Trophoblast cell (in vitro differentiated cells and primary cell): Measurements from ENCODE around the gene MTMR1.
A peak's percentile ranks its signal among the peaks of the same experiment; 100 is the strongest.

Source experiments
- DNase-seq, 2 donors: peaks; one replicate each; pipeline ENCODE4 v3.0.0-alpha.2; 2016
- H2AFZ ChIP-seq: 2 replicates; pipeline ENCODE4 v1.6.1; 2013; ENCODE audit warnings: low read length, moderate library complexity, mild to moderate bottlenecking; ENCODE audit not compliant: insufficient read depth, poor library complexity
- H2AK5ac ChIP-seq: 2 replicates; pipeline ENCODE4 v1.6.1; 2013; ENCODE audit warnings: mild to moderate bottlenecking, low read length
- H2BK120ac ChIP-seq: 2 replicates; pipeline ENCODE4 v1.6.1; 2013; ENCODE audit warnings: low read length, mild to moderate bottlenecking, moderate library complexity; ENCODE audit not compliant: insufficient read depth, poor library complexity
- H2BK12ac ChIP-seq: 2 replicates; pipeline ENCODE4 v1.6.1; 2013; ENCODE audit warnings: mild to moderate bottlenecking, low read length, moderate library complexity
- H2BK5ac ChIP-seq: 2 replicates; pipeline ENCODE4 v1.6.1; 2013; ENCODE audit warnings: low read length, low read depth, moderate library complexity, mild to moderate bottlenecking; ENCODE audit not compliant: poor library complexity
- H3K14ac ChIP-seq: 2 replicates; pipeline ENCODE4 v1.6.1; 2013; ENCODE audit warnings: mild to moderate bottlenecking, low read length
- H3K18ac ChIP-seq: 2 replicates; pipeline ENCODE4 v1.6.1; 2013; ENCODE audit warnings: mild to moderate bottlenecking, low read length
- H3K23ac ChIP-seq: 2 replicates; pipeline ENCODE4 v1.6.1; 2013; ENCODE audit warnings: low read length
- H3K27ac ChIP-seq: 2 replicates; pipeline ENCODE4 v1.5.1; 2013; ENCODE audit warnings: low read depth, mild to moderate bottlenecking, inconsistent platforms, low read length, moderate library complexity
- H3K27me3 ChIP-seq: 2 replicates; pipeline ENCODE4 v1.6.1; 2013; ENCODE audit warnings: inconsistent platforms, mild to moderate bottlenecking, low read length, moderate library complexity; ENCODE audit not compliant: insufficient read depth
- H3K36me3 ChIP-seq, 2 experiments: 1 replicate in 1 of 2; 2 replicates in 1 of 2; pipeline ENCODE4 v1.6.1; 2013; ENCODE audit warnings: low read length in 2 of 2, mild to moderate bottlenecking in 2 of 2, moderate library complexity in 1 of 2; ENCODE audit not compliant: insufficient read depth in 2 of 2, control insufficient read depth in 1 of 2
- H3K4ac ChIP-seq: 2 replicates; pipeline ENCODE4 v1.6.1; 2013; ENCODE audit warnings: low read depth, mild to moderate bottlenecking, low read length, moderate library complexity
- H3K4me1 ChIP-seq, 2 experiments: 1 replicate in 1 of 2; 2 replicates in 1 of 2; pipeline ENCODE4 v1.6.1; 2013; ENCODE audit warnings: low read length in 2 of 2, mild to moderate bottlenecking in 2 of 2, moderate library complexity in 1 of 2; ENCODE audit not compliant: insufficient read depth in 2 of 2, control insufficient read depth in 1 of 2
- H3K4me2 ChIP-seq: 2 replicates; pipeline ENCODE4 v1.6.1; 2013; ENCODE audit warnings: inconsistent platforms, mild to moderate bottlenecking, low read length, moderate library complexity
- H3K4me3 ChIP-seq: 2 replicates; pipeline ENCODE4 v1.5.1; 2013; ENCODE audit warnings: mild to moderate bottlenecking, low read depth, low read length, inconsistent platforms
- H3K79me1 ChIP-seq: one replicate; pipeline ENCODE4 v1.6.1; 2013; ENCODE audit warnings: low read length
- H3K79me2 ChIP-seq: 2 replicates; pipeline ENCODE4 v1.6.1; 2013; ENCODE audit warnings: low read length, mild to moderate bottlenecking; ENCODE audit not compliant: control insufficient read depth, insufficient read depth, poor library complexity
- H3K9ac ChIP-seq: 2 replicates; pipeline ENCODE4 v1.6.1; 2013; ENCODE audit warnings: mild to moderate bottlenecking, low read length
- H3K9me3 ChIP-seq: 2 replicates; pipeline ENCODE4 v1.6.1; 2013; ENCODE audit warnings: low read depth, mild to moderate bottlenecking, control low read depth, inconsistent platforms, low read length; ENCODE audit not compliant: insufficient read depth
- H4K12ac ChIP-seq: 2 replicates; pipeline ENCODE4 v1.6.1; 2013; ENCODE audit warnings: low read depth, mild to moderate bottlenecking, low read length, moderate library complexity
- H4K8ac ChIP-seq: 2 replicates; pipeline ENCODE4 v1.6.1; 2013; ENCODE audit warnings: low read depth, mild to moderate bottlenecking, low read length, moderate library complexity
- H4K91ac ChIP-seq: one replicate; pipeline ENCODE4 v1.6.1; 2013; ENCODE audit warnings: low read depth, mild to moderate bottlenecking, low read length, moderate library complexity
- WGBS: extraction: QIAGEN DNeasy Blood & Tissue Kit; methylation state at CpG from one replicate; pipeline ENCODE4 v1.1.7; 2013; ENCODE audit warnings: missing lambda C conversion rate; ENCODE audit not compliant: insufficient read length, insufficient coverage; ENCODE audit errors: extremely low coverage; 5-methylcytosine and 5-hydroxymethylcytosine counted together

Gene MTMR1

GRCh38 chrX:150769408-150769807 lies 76.2 kb downstream of the MTMR1 start:
- Histone ChIP-seq H2AFZ (no peak overlapping the region), H2AK5ac (no peak overlapping the region), H4K12ac (no peak overlapping the region), H3K79me2 (no peaks in the 10 kb centered on the region), H3K4me2 (no peak overlapping the region), H3K23ac (no peak overlapping the region), H3K14ac (no peak overlapping the region), H2BK5ac (no peak overlapping the region), H3K79me1 (no peaks in the 10 kb centered on the region), H3K18ac (no peak overlapping the region), H3K27ac (no peak overlapping the region), H3K27me3 (no peaks in the 10 kb centered on the region), H2BK120ac (no peak overlapping the region), H3K4me3 (no peak overlapping the region), H3K4ac (no peak overlapping the region), H4K91ac (no peak overlapping the region), H3K9ac (no peak overlapping the region), H3K36me3 (peaks cover 0 to 8% of the 10 kb centered on the region in 2 experiments), H2BK12ac (no peak overlapping the region), H4K8ac (no peak overlapping the region), H3K4me1 (peaks cover 0 to 8% of the 10 kb centered on the region in 2 experiments), H3K9me3 (no peaks in the 10 kb centered on the region)
- WGBS = no CpG with 5 or more reads among the region's 13 CpGs
- DNase-seq = no peak

DNA sequence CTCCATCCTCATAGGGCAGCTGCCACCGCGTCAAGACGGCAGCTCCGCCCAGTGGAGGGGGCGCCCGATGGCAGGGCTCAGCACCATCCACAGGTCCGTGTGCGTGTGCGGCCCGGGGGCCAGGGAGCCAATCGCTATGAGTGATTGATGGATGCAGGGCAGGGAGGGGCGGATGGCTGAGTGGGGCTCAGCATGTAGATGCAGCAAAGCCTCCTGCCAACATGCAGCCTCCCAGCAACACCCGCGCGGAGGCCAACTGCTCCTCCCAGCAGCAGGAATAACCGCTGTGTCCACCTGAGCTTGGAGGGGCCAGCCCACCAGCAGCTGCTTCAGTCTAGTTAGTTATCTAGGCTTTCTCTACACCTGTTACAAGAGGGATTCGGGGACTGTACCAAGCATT lies 77.4 kb downstream of the MTMR1 start:
- H3K9me3 ChIP-seq = no peaks in the 10 kb centered on the region
- no peaks in the 10 kb centered on the region for H3K27me3 ChIP-seq
- H3K4ac ChIP-seq = no peak overlapping the region
- no peak overlapping the region for H3K14ac ChIP-seq
- no peak overlapping the region for H4K91ac ChIP-seq
- H3K18ac ChIP-seq = no peak overlapping the region
- H2BK12ac ChIP-seq = no peak overlapping the region
- H4K8ac ChIP-seq = no peak overlapping the region
- no peaks in the 10 kb centered on the region for H3K79me2 ChIP-seq
- no peak overlapping the region for H2BK5ac ChIP-seq
- WGBS = no CpG with 5 or more reads among the region's 17 CpGs
- H3K4me1 ChIP-seq = peaks cover 0 to 8% of the 10 kb centered on the region in 2 experiments
- no peak overlapping the region for H2AFZ ChIP-seq
- no peak for DNase-seq
- no peaks in the 10 kb centered on the region for H3K79me1 ChIP-seq
- H3K27ac ChIP-seq = no peak overlapping the region
- no peak overlapping the region for H3K4me3 ChIP-seq
- H3K23ac ChIP-seq = no peak overlapping the region
- no peak overlapping the region for H4K12ac ChIP-seq
- H3K9ac ChIP-seq = no peak overlapping the region
- peaks cover 0 to 7% of the 10 kb centered on the region in 2 experiments for H3K36me3 ChIP-seq
- H3K4me2 ChIP-seq = no peak overlapping the region
- H2AK5ac ChIP-seq = no peak overlapping the region
- no peak overlapping the region for H2BK120ac ChIP-seq

DNA sequence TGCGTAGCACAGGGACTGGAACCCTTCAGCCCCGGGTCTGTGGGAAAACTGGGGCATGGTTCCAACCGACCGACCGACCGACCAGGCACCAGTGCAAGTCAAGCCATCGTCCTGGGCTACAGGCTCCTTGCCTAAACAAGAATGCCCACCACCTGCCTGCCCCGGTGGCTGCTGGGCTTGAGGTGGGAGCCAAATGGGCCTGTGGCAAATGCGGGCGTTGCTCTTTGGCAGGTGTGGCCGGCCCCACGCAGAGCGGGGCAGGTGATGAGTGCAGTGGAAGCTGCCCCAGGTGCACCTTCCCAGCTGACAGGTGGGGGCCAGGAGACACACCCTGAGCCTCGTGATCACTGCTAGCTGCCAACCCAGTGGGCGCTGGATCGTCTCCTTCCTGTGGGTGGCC lies 77.9 kb downstream of the MTMR1 start:
- Histone ChIP-seq H3K18ac (no peak overlapping the region), H2AFZ (no peak overlapping the region), H2BK12ac (no peak overlapping the region), H3K27me3 (no peaks in the 10 kb centered on the region), H3K36me3 (peaks cover 1 to 7% of the 10 kb centered on the region in 2 experiments), H3K79me1 (no peaks in the 10 kb centered on the region), H4K91ac (no peak overlapping the region), H3K14ac (no peak overlapping the region), H3K4me3 (no peak overlapping the region), H3K9me3 (no peaks in the 10 kb centered on the region), H3K4me2 (no peak overlapping the region), H3K4ac (no peak overlapping the region), H2BK5ac (no peak overlapping the region), H4K12ac (no peak overlapping the region), H3K9ac (no peak overlapping the region), H3K79me2 (no peaks in the 10 kb centered on the region), H2AK5ac (no peak overlapping the region), H3K23ac (no peak overlapping the region), H2BK120ac (no peak overlapping the region), H3K27ac (no peak overlapping the region), H3K4me1 (peaks cover 0 to 8% of the 10 kb centered on the region in 2 experiments), H4K8ac (no peak overlapping the region)
- DNase-seq = no peak
- no CpG with 5 or more reads among the region's 16 CpGs for WGBS

- no peak overlapping the region for H3K14ac ChIP-seq
- H3K4me2 ChIP-seq = no peak overlapping the region
- H3K23ac ChIP-seq = no peak overlapping the region
- H2AFZ ChIP-seq = no peak overlapping the region
- H2BK120ac ChIP-seq = no peak overlapping the region
- H2BK12ac ChIP-seq = no peak overlapping the region
- no peak overlapping the region for H3K18ac ChIP-seq
- no peak overlapping the region for H4K8ac ChIP-seq
- H3K79me2 ChIP-seq = no peaks in the 10 kb centered on the region
- no peaks in the 10 kb centered on the region for H3K27me3 ChIP-seq
- H3K79me1 ChIP-seq = no peaks in the 10 kb centered on the region
- no peak overlapping the region for H2BK5ac ChIP-seq
- no peak overlapping the region for H3K27ac ChIP-seq
- no peak overlapping the region for H3K4ac ChIP-seq
- H3K36me3 ChIP-seq = peaks cover 1 to 7% of the 10 kb centered on the region in 2 experiments
- peak; percentile 44 to 79 for DNase-seq
- H3K4me1 ChIP-seq = peaks cover 0 to 5% of the 10 kb centered on the region in 2 experiments
- no peak overlapping the region for H3K4me3 ChIP-seq
- no peak overlapping the region for H2AK5ac ChIP-seq
- no peaks in the 10 kb centered on the region for H3K9me3 ChIP-seq
- H4K91ac ChIP-seq = no peak overlapping the region
- no peak overlapping the region for H3K9ac ChIP-seq
- H4K12ac ChIP-seq = no peak overlapping the region
- WGBS = no CpG with 5 or more reads among the region's 26 CpGs
Measured at GRCh38 chrX:150772150-150772970, 79.2 kb downstream of the MTMR1 start.
